ENCODE data around the gene SLC44A5. TPM values are rescaled to one million over a fixed set of nuclear protein-coding genes. Genes with fewer than 3 reads are reported as not detected.
"Not testable (repeated sequence)": the region's sequence is repeated elsewhere in the genome, so short reads cannot be mapped to it uniquely, and the experiment has no call there.

Gene SLC44A5
- polyA plus RNA-seq, 3 donors = 0.04 to 0.25 TPM; not detected in 1

GRCh38 chr1:75421371-75421770 is 189.5 kb downstream of the SLC44A5 start:
- no peak overlapping the region for H3K27ac ChIP-seq (ENCODE audit: low read depth, low read length)
- WGBS, 3 donors = 61 to 76% (median 74%) methylated on average over 1 of the region's 1 CpG

- WGBS, 3 donors = 61 to 78% (median 76%) methylated on average over 3 of the region's 3 CpGs
- H3K27ac ChIP-seq (ENCODE audit: low read depth, low read length) = no peak overlapping the region
Measured at GRCh38 chr1:75415187-75415586, 195.7 kb downstream of the SLC44A5 start.

DNA sequence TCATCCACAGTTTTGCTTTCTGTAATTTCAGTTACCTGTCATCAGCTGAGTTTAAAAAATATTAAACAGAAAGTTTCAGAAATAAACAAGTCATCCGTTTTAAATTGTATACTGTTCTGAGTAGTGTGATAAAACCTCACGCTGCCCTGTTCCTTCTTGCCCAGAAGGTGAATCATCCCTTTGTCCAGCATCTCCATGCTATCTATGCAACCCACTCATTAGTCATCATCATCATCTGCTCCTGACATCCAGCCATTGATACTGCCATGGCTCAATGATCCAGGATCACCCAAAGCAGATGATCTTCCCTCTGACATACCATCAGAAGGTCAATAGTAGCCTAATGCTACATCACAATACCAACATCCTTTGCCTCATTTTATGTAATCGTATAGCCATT is 198.3 kb downstream of the SLC44A5 start:
- WGBS, 3 donors = 66 to 80% (median 72%) methylated on average over 3 of the region's 3 CpGs
- no peak overlapping the region for H3K27ac ChIP-seq (ENCODE audit: low read depth, low read length)

DNA sequence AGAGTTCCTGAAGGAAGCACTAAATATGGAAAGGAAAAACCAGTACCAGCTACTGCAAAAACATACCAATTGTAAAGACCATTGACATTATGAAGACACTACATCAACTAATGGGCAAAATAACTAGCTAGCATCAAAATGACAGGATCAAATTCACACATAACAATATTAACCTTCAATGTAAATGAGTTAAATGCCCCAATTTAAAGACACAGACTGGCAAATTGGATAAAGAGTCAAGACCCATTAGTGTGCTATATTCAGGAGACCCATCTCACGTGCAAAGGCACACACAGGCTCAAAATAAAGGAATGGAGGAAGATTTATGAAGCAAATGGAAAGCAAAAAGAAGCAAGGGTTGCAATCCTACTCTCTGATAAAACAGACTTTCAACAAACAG is 206.2 kb downstream of the SLC44A5 start:
- H3K27ac ChIP-seq (ENCODE audit: low read depth, low read length) = not testable (repeated sequence)
- WGBS, 3 donors = 54 to 62% (median 61%) methylated on average over 1 of the region's 1 CpG

- not testable (repeated sequence) for H3K27ac ChIP-seq (ENCODE audit: low read depth, low read length)
- 73 to 75% (median 75%) methylated on average over 5 of the region's 5 CpGs for WGBS, 3 donors
Measured at GRCh38 chr1:75403147-75403646, 207.7 kb downstream of the SLC44A5 start.

DNA sequence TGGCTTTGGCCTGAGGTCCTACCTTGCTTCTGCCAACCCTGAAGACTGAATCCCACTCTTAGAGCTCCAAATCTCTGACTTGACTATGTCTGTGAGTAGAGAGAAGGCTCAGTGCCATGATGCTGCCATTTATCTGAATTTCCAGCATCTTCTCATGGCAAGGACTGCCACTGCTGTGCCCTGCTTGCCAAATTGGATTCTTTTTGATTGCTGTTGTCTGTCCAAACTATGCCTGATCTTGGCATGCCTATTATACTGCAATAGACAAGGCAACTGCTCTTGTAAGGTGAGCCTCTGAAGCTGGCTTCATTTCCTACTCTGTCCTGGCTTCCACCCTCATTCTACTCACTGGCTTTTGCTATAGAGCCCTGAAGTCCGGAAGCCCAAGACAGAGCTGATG is 210.2 kb downstream of the SLC44A5 start:
- H3K27ac ChIP-seq (ENCODE audit: low read depth, low read length) = no peak overlapping the region
- 75 to 85% (median 83%) methylated on average over 1 of the region's 1 CpG for WGBS, 3 donors

DNA sequence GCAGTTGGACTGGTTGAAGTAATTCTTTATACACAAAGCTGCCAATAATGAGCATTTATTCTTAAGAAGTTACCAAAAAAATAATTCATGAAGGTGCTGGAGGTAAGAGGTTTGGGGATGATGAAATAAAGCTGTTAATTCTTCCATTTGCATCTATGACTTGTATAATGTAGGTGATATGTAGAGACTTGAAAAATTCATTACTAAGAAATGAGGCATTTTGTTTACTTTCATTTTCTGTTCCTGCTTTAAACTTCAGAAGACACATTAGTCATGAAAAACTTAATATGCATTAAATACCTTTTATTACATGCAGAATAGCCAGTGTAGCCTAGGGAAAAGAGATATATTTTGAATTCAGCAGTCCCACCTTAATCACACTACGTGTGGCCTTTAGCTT is 214.2 kb downstream of the SLC44A5 start:
- no peak overlapping the region for H3K27ac ChIP-seq (ENCODE audit: low read depth, low read length)
- WGBS, 3 donors = 49 to 84% (median 67%) methylated on average over 1 of the region's 1 CpG

DNA sequence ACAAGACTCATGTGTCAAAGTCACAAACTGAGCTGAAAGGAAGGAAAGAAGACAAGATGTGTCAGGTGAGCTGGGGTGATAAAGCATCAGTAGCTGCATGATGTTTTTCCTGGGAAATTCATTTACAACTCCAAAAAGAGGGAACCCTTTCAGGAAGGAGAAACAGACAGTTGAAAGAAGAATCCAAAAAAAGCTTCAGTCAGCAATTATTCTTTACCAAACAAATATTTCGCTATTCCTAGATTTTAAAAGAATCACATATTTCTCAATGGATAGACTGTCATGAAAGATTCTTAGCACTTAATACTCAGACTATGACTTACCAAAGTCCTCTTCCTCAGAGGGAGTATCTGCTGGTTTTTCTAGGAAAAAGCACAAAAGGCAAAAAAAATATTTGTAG is 214.7 kb downstream of the SLC44A5 start:
- 79 to 94% (median 88%) methylated on average over 1 of the region's 1 CpG for WGBS, 3 donors
- H3K27ac ChIP-seq (ENCODE audit: low read depth, low read length) = no peak overlapping the region

DNA sequence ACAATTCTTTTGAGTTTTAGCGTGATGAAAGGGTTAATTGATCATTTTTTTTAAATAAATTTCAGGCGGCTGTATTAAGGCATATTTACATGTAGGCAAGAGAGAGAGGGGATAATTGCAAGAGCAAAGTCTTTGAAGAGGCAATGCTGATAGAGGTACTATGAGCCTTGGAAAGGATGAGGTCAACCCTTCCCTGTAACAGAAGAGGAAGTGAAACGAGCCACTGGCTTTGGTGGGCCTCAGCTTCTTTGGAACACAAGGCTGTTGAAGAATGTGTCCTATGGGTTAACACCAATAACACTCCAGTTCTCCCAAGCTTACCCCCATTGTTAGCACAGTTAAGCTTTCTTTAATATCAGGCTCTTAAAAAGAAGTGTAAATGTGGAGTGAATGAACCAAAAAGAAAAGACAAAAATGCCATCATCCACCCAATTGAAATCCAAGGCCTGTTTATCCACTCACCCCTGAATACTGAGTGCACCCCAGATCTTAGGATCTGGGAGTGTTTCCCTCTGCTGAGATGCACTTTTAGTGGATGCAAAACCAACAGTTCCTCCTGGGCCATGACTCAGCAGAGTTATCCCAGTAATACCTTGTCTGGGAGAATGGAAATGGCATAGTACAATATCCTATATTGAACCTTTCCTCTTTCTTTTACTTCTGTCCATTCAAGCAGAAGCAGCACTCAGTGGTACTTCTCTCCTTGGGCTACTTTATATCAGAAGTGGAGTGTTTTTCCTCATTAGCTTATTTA is 216.4 kb downstream of the SLC44A5 start:
- H3K27ac ChIP-seq (ENCODE audit: low read depth, low read length) = no peak overlapping the region
- WGBS, 3 donors = 59 to 71% (median 63%) methylated on average over 3 of the region's 3 CpGs

- WGBS, 3 donors = 42 to 61% (median 50%) methylated on average over 1 of the region's 1 CpG
- no peak overlapping the region for H3K27ac ChIP-seq (ENCODE audit: low read depth, low read length)
Measured at GRCh38 chr1:75392278-75392677, 218.6 kb downstream of the SLC44A5 start.

GRCh38 chr1:75375476-75376447 is 235.2 kb downstream of the SLC44A5 start:
- WGBS, 3 donors = 54 to 90% (median 76%) methylated on average over 21 of the region's 25 CpGs

GRCh38 chr1:75373542-75374159 is 237.3 kb downstream of the SLC44A5 start:
- WGBS, 3 donors = 64 to 81% (median 72%) methylated on average over 5 of the region's 5 CpGs
- H3K27ac ChIP-seq (ENCODE audit: low read depth, low read length) = no peak overlapping the region

More at GRCh38 chr1:75375476-75376447, 235.2 kb downstream of the SLC44A5 start:
- not testable (repeated sequence) for H3K27ac ChIP-seq (ENCODE audit: low read depth, low read length)

GRCh38 chr1:75366595-75366994 is 244.3 kb downstream of the SLC44A5 start:
- no peak overlapping the region for H3K27ac ChIP-seq (ENCODE audit: low read depth, low read length)

DNA sequence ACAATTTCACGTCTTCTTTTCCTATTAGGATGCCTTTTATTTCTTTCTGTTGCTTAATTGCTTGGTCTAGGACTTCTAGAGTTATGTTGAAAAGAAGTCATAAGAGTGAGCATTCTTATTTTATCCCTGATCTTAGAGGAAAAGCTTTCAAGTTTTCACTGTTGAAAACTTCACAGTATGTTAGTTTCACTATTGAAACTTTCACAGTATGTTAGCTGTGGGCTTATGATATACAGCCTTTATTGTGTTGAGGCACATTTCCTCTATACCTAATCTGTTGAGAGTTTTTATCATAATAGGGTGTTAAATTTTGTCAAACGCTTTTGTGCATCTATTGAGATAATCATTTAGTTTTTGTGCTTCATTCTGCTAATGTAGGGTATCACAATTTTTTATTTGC is 249.7 kb downstream of the SLC44A5 start:
- WGBS, 3 donors = 67 to 78% (median 73%) methylated on average over 2 of the region's 2 CpGs
- H3K27ac ChIP-seq (ENCODE audit: low read depth, low read length) = no peak overlapping the region

More at GRCh38 chr1:75366595-75366994, 244.3 kb downstream of the SLC44A5 start:
- 65 to 81% (median 80%) methylated on average over 1 of the region's 1 CpG for WGBS, 3 donors

DNA sequence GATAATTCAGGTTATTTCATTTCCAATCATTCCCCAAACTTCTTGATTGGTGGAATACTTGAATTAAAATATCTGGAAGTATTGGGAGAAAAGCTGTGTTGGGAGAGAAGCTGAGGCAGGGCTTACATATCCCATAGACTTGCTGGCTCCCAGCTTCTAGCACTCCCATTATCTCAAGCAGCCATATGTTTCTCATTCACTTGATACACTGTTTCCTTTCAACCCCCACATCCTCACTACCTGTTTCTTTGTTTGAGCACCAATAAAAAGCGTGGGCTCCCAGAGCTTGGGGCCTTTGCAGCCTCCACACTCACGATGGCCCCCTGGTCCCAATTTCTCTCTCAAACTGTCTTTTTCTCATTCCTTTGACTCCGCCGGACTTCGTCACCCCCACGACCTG is 256.6 kb downstream of the SLC44A5 start:
- WGBS, 3 donors = 73 to 79% (median 77%) methylated on average over 6 of the region's 6 CpGs
- not testable (repeated sequence) for H3K27ac ChIP-seq (ENCODE audit: low read depth, low read length)

GRCh38 chr1:75353051-75353450 is 257.9 kb downstream of the SLC44A5 start:
- 49 to 62% (median 55%) methylated on average over 2 of the region's 2 CpGs for WGBS, 3 donors
- no peak overlapping the region for H3K27ac ChIP-seq (ENCODE audit: low read depth, low read length)

DNA sequence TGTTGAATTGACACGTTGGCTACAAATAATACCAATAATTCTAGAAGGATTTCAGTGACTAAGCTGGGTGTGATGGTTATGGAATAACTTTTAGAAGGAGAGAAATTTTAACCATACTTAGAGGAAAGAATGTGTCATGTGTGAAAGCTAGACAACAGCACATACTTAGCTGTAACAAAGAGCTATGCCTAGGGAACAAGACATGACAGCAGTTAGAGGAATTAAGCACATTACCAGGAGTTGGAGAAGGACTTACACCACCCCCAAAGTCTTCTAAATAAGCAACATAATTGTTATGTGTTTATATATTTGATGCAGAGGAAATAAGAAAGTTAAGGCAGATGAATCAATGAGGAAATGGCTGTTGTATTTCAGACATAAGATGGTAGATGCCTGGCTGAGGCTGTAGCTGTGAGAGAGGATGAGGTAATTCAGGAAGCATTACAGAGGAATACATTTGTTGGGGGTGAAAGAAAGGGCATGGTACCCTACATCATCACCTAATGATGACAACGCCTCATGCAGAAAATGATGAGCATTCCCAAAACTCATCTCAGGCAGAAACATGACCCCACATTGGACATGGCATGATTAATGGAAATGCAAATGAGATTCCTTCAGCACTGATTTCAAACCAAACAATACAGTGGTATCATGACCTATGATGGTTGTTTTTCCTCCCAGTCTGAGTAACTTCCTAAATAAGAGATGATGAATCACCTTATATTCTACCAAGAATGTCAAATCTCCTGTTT is 265.2 kb downstream of the SLC44A5 start:
- no peak overlapping the region for H3K27ac ChIP-seq (ENCODE audit: low read depth, low read length)
- 61 to 73% (median 70%) methylated on average over 2 of the region's 2 CpGs for WGBS, 3 donors

- whole genome bisulfite sequencing, 3 donors = 54 to 83% (median 71%) methylated on average over 4 of the region's 4 CpGs
- no peak overlapping the region for H3K27ac ChIP-seq (ENCODE audit: low read depth, low read length)
Measured at GRCh38 chr1:75342786-75343185, 268.1 kb downstream of the SLC44A5 start.

Measured in adipose tissue (tissue), 3 donors.